Fibroblast of skin of right quadriceps (primary cell): ENCODE results near the gene LRRC58.
"Not testable (repeated sequence)": the region's sequence is repeated elsewhere in the genome, so short reads cannot be mapped to it uniquely, and the experiment has no call there.

Experiments
- DNase-seq: peaks from one replicate; pipeline ENCODE4 v3.0.0-alpha.2; 2013

The LRRC58 gene

GRCh38 chr3:120348991-120349854 is at the start of gene LRRC58:
Gene LRRC58, minus strand, starts transcription at chr3:120349354. Its CDS starts 111 bp downstream, at chr3:120349243.
- DNase-seq, result peak; percentile 93

GRCh38 chr3:120396469-120396868 is 47.3 kb upstream of the LRRC58 start:
- no peak for DNase-seq

GRCh38 chr3:120394347-120394746 is 45.2 kb upstream of the LRRC58 start:
- no peak for DNase-seq

GRCh38 chr3:120393761-120394160 is 44.6 kb upstream of the LRRC58 start:
- DNase-seq, result no peak

- peak; percentile 23 for DNase-seq
Observed at GRCh38 chr3:120393243-120393642, 44.1 kb upstream of the LRRC58 start.

- no peak for DNase-seq
Observed at GRCh38 chr3:120382941-120383447, 33.8 kb upstream of the LRRC58 start.

GRCh38 chr3:120381503-120381902 is 32.3 kb upstream of the LRRC58 start:
- no peak for DNase-seq

GRCh38 chr3:120377948-120378347 is 28.8 kb upstream of the LRRC58 start:
- not testable (repeated sequence) for DNase-seq

- DNase-seq, result no peak
Observed at GRCh38 chr3:120370463-120370862, 21.3 kb upstream of the LRRC58 start.

- DNase-seq, result no peak
Observed at GRCh38 chr3:120369037-120369467, 19.9 kb upstream of the LRRC58 start.

- DNase-seq, result no peak
Observed at GRCh38 chr3:120368172-120368571, 19.0 kb upstream of the LRRC58 start.

GRCh38 chr3:120364821-120365220 is 15.7 kb upstream of the LRRC58 start:
- peak; percentile 19 for DNase-seq

GRCh38 chr3:120364101-120364500 is 14.9 kb upstream of the LRRC58 start:
- DNase-seq, result no peak

GRCh38 chr3:120357807-120358206 is 8.7 kb upstream of the LRRC58 start:
- no peak for DNase-seq

- DNase-seq, result no peak
Observed at GRCh38 chr3:120355486-120355885, 6.3 kb upstream of the LRRC58 start.

- no peak for DNase-seq
Observed at GRCh38 chr3:120353463-120353862, 4.3 kb upstream of the LRRC58 start.

GRCh38 chr3:120352017-120352416 is 2.9 kb upstream of the LRRC58 start:
- no peak for DNase-seq

- peak; percentile 33 for DNase-seq
Observed at GRCh38 chr3:120350401-120350941, 1.3 kb upstream of the LRRC58 start.

GRCh38 chr3:120349855-120350125 is 636 bp upstream of the LRRC58 start:
- no peak for DNase-seq

GRCh38 chr3:120348065-120348990 is 826 bp downstream of the LRRC58 start:
- no peak for DNase-seq

- no peak for DNase-seq
Observed at GRCh38 chr3:120344349-120344748, 4.8 kb downstream of the LRRC58 start.

- DNase-seq, result no peak
Observed at GRCh38 chr3:120341658-120342346, 7.4 kb downstream of the LRRC58 start.

GRCh38 chr3:120339362-120339761 is 9.8 kb downstream of the LRRC58 start:
- no peak for DNase-seq
